Trophoblast cell (in vitro differentiated cells and primary cell): ENCODE measurements around the gene CYTH3.

Source experiments
- DNase-seq, 2 donors: peaks; one replicate each; pipeline ENCODE4 v3.0.0-alpha.2; 2016
- H2AFZ ChIP-seq: 2 replicates; pipeline ENCODE4 v1.6.1; 2013; ENCODE audit warnings: low read length, moderate library complexity, mild to moderate bottlenecking; ENCODE audit not compliant: insufficient read depth, poor library complexity
- H2AK5ac ChIP-seq: 2 replicates; pipeline ENCODE4 v1.6.1; 2013; ENCODE audit warnings: mild to moderate bottlenecking, low read length
- H2BK120ac ChIP-seq: 2 replicates; pipeline ENCODE4 v1.6.1; 2013; ENCODE audit warnings: low read length, mild to moderate bottlenecking, moderate library complexity; ENCODE audit not compliant: insufficient read depth, poor library complexity
- H2BK12ac ChIP-seq: 2 replicates; pipeline ENCODE4 v1.6.1; 2013; ENCODE audit warnings: mild to moderate bottlenecking, low read length, moderate library complexity
- H2BK5ac ChIP-seq: 2 replicates; pipeline ENCODE4 v1.6.1; 2013; ENCODE audit warnings: low read length, low read depth, moderate library complexity, mild to moderate bottlenecking; ENCODE audit not compliant: poor library complexity
- H3K14ac ChIP-seq: 2 replicates; pipeline ENCODE4 v1.6.1; 2013; ENCODE audit warnings: mild to moderate bottlenecking, low read length
- H3K18ac ChIP-seq: 2 replicates; pipeline ENCODE4 v1.6.1; 2013; ENCODE audit warnings: mild to moderate bottlenecking, low read length
- H3K23ac ChIP-seq: 2 replicates; pipeline ENCODE4 v1.6.1; 2013; ENCODE audit warnings: low read length
- H3K27ac ChIP-seq: 2 replicates; pipeline ENCODE4 v1.5.1; 2013; ENCODE audit warnings: low read depth, mild to moderate bottlenecking, inconsistent platforms, low read length, moderate library complexity
- H3K27me3 ChIP-seq: 2 replicates; pipeline ENCODE4 v1.6.1; 2013; ENCODE audit warnings: inconsistent platforms, mild to moderate bottlenecking, low read length, moderate library complexity; ENCODE audit not compliant: insufficient read depth
- H3K36me3 ChIP-seq, 2 experiments: 1 replicate in 1 of 2; 2 replicates in 1 of 2; pipeline ENCODE4 v1.6.1; 2013; ENCODE audit warnings: low read length in 2 of 2, mild to moderate bottlenecking in 2 of 2, moderate library complexity in 1 of 2; ENCODE audit not compliant: insufficient read depth in 2 of 2, control insufficient read depth in 1 of 2
- H3K4ac ChIP-seq: 2 replicates; pipeline ENCODE4 v1.6.1; 2013; ENCODE audit warnings: low read depth, mild to moderate bottlenecking, low read length, moderate library complexity
- H3K4me1 ChIP-seq, 2 experiments: 1 replicate in 1 of 2; 2 replicates in 1 of 2; pipeline ENCODE4 v1.6.1; 2013; ENCODE audit warnings: low read length in 2 of 2, mild to moderate bottlenecking in 2 of 2, moderate library complexity in 1 of 2; ENCODE audit not compliant: insufficient read depth in 2 of 2, control insufficient read depth in 1 of 2
- H3K4me2 ChIP-seq: 2 replicates; pipeline ENCODE4 v1.6.1; 2013; ENCODE audit warnings: inconsistent platforms, mild to moderate bottlenecking, low read length, moderate library complexity
- H3K4me3 ChIP-seq: 2 replicates; pipeline ENCODE4 v1.5.1; 2013; ENCODE audit warnings: mild to moderate bottlenecking, low read depth, low read length, inconsistent platforms
- H3K79me1 ChIP-seq: one replicate; pipeline ENCODE4 v1.6.1; 2013; ENCODE audit warnings: low read length
- H3K79me2 ChIP-seq: 2 replicates; pipeline ENCODE4 v1.6.1; 2013; ENCODE audit warnings: low read length, mild to moderate bottlenecking; ENCODE audit not compliant: control insufficient read depth, insufficient read depth, poor library complexity
- H3K9ac ChIP-seq: 2 replicates; pipeline ENCODE4 v1.6.1; 2013; ENCODE audit warnings: mild to moderate bottlenecking, low read length
- H3K9me3 ChIP-seq: 2 replicates; pipeline ENCODE4 v1.6.1; 2013; ENCODE audit warnings: low read depth, mild to moderate bottlenecking, control low read depth, inconsistent platforms, low read length; ENCODE audit not compliant: insufficient read depth
- H4K12ac ChIP-seq: 2 replicates; pipeline ENCODE4 v1.6.1; 2013; ENCODE audit warnings: low read depth, mild to moderate bottlenecking, low read length, moderate library complexity
- H4K8ac ChIP-seq: 2 replicates; pipeline ENCODE4 v1.6.1; 2013; ENCODE audit warnings: low read depth, mild to moderate bottlenecking, low read length, moderate library complexity
- H4K91ac ChIP-seq: one replicate; pipeline ENCODE4 v1.6.1; 2013; ENCODE audit warnings: low read depth, mild to moderate bottlenecking, low read length, moderate library complexity
- WGBS: extraction: QIAGEN DNeasy Blood & Tissue Kit; methylation state at CpG from one replicate; pipeline ENCODE4 v1.1.7; 2013; ENCODE audit warnings: missing lambda C conversion rate; ENCODE audit not compliant: insufficient read length, insufficient coverage; ENCODE audit errors: extremely low coverage; 5-methylcytosine and 5-hydroxymethylcytosine counted together

The CYTH3 gene

DNA sequence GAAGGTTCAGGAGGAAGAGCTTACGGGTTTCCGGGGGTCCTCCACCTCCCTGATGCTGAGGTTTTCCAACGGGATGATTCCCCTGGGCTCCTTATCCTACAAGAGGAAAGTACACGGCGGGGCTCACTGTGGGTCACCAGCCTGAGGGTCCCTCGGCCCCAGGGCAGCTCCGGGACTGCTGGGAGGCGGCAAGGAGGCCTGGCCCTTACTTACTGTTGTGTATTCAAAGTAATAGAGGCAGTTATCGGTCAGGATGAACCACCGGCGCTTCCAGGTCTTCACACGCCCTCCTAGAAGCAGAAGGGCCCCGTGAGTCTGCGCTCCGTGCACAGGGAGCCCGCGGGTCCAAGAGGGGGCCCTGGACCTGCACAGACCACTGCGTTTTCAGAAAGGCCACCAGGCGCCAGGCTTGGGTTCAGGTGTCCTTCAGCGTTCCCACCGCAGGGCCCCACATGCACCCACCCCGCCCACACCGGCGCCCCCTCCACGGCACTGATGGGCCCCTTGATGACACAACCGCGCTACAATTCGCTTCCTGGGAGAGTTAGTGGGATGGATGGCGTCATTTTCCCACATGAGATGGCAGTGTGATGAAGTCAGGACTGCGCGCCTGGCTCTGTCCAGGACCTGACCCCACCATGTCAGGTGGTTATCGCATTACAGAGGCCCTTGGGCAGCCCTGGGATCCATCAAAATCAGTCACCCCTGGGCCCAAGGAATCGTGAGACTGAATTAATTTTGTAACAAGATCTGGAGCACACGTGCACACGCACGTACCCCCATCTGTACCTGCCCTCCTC, 106.7 kb downstream of the CYTH3 start:
- H3K4me2 ChIP-seq, result no peak overlapping the region
- H4K8ac ChIP-seq, result no peak overlapping the region
- H3K36me3 ChIP-seq, result peaks cover 42 to 48% of the 10 kb centered on the region in 2 experiments
- no peak overlapping the region for H3K4ac ChIP-seq
- H3K79me1 ChIP-seq, result no peaks in the 10 kb centered on the region
- WGBS, result no CpG with 5 or more reads among the region's 36 CpGs
- no peak overlapping the region for H2BK12ac ChIP-seq
- H3K9me3 ChIP-seq, result peaks cover 2% of the 10 kb centered on the region
- H3K27me3 ChIP-seq, result no peaks in the 10 kb centered on the region
- no peak for DNase-seq
- peaks cover 0 to 3% of the 10 kb centered on the region in 2 experiments for H3K4me1 ChIP-seq
- no peaks in the 10 kb centered on the region for H3K79me2 ChIP-seq
- H3K23ac ChIP-seq, result no peak overlapping the region
- H3K4me3 ChIP-seq, result no peak overlapping the region
- no peak overlapping the region for H3K18ac ChIP-seq
- no peak overlapping the region for H2AK5ac ChIP-seq
- H3K27ac ChIP-seq, result no peak overlapping the region
- no peak overlapping the region for H3K14ac ChIP-seq
- no peak overlapping the region for H4K91ac ChIP-seq
- no peak overlapping the region for H3K9ac ChIP-seq
- H2AFZ ChIP-seq, result no peak overlapping the region
- H4K12ac ChIP-seq, result no peak overlapping the region
- H2BK5ac ChIP-seq, result no peak overlapping the region
- H2BK120ac ChIP-seq, result no peak overlapping the region

DNA sequence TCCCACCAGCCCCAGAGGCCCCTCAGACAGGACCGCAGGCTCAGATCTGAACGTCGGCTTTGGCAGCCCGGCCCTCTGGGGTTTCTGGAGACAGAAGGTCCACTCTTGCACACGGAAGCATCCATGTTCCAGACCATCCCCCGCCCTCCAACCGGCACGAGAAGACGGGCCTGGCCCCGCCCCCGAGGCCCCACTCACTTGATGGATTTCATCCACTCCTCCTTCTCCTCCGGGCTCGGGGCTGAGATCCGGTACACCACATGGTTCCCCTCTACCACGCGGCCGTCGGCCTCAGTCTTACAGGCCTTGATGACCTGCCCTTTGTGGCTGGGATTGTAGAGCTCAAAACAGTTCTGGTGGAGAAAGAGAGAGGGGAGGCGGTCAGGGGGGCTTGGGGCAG, 107.3 kb downstream of the CYTH3 start:
- Histone ChIP-seq H3K4me1 (peaks cover 0 to 3% of the 10 kb centered on the region in 2 experiments), H3K14ac (no peak overlapping the region), H3K4ac (no peak overlapping the region), H3K27me3 (no peaks in the 10 kb centered on the region), H2BK5ac (no peak overlapping the region), H4K12ac (no peak overlapping the region), H2BK120ac (no peak overlapping the region), H3K36me3 (peaks cover 36 to 42% of the 10 kb centered on the region in 2 experiments), H3K23ac (no peak overlapping the region), H2BK12ac (no peak overlapping the region), H3K4me2 (no peak overlapping the region), H4K91ac (no peak overlapping the region), H3K9me3 (peaks cover 2% of the 10 kb centered on the region), H4K8ac (no peak overlapping the region), H3K9ac (no peak overlapping the region), H3K79me1 (no peaks in the 10 kb centered on the region), H3K4me3 (no peak overlapping the region), H2AK5ac (no peak overlapping the region), H3K27ac (no peak overlapping the region), H2AFZ (no peak overlapping the region), H3K18ac (no peak overlapping the region), H3K79me2 (no peaks in the 10 kb centered on the region)
- DNase-seq, result no peak
- no CpG with 5 or more reads among the region's 19 CpGs for WGBS

DNA sequence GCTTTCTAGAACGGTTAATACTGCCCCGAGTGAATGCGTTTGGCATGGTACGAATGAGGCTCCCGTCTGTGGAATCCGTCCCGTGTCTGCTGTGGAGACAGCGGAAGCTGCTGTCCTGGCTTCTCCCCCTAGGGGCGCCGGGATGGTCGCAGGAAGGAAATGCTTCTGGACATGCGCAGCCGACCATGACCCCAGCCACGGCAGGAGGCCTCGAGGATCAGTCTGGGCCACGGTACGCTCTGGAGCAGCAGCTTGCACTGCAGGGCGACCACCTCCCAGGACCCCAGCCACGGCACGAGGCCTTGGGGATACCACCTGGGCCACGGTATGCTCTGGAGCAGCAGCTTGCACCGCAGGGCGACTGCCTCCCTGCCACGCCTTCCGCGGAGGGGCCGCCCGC, 107.9 kb downstream of the CYTH3 start:
- no peak overlapping the region for H3K9ac ChIP-seq
- no peak overlapping the region for H3K23ac ChIP-seq
- no CpG with 5 or more reads among the region's 28 CpGs for WGBS
- no peak overlapping the region for H4K12ac ChIP-seq
- no peak overlapping the region for H2AK5ac ChIP-seq
- H3K18ac ChIP-seq, result no peak overlapping the region
- peaks cover 36 to 41% of the 10 kb centered on the region in 2 experiments for H3K36me3 ChIP-seq
- H3K79me1 ChIP-seq, result no peaks in the 10 kb centered on the region
- H3K4me3 ChIP-seq, result no peak overlapping the region
- no peak overlapping the region for H3K4ac ChIP-seq
- H3K14ac ChIP-seq, result no peak overlapping the region
- no peak overlapping the region for H2BK120ac ChIP-seq
- peaks cover 0 to 3% of the 10 kb centered on the region in 2 experiments for H3K4me1 ChIP-seq
- no peak overlapping the region for H4K8ac ChIP-seq
- no peaks in the 10 kb centered on the region for H3K27me3 ChIP-seq
- H3K9me3 ChIP-seq, result peaks cover 2% of the 10 kb centered on the region
- DNase-seq, result no peak
- no peaks in the 10 kb centered on the region for H3K79me2 ChIP-seq
- no peak overlapping the region for H2BK12ac ChIP-seq
- no peak overlapping the region for H2BK5ac ChIP-seq
- H2AFZ ChIP-seq, result no peak overlapping the region
- H4K91ac ChIP-seq, result no peak overlapping the region
- H3K27ac ChIP-seq, result no peak overlapping the region
- H3K4me2 ChIP-seq, result no peak overlapping the region

DNA sequence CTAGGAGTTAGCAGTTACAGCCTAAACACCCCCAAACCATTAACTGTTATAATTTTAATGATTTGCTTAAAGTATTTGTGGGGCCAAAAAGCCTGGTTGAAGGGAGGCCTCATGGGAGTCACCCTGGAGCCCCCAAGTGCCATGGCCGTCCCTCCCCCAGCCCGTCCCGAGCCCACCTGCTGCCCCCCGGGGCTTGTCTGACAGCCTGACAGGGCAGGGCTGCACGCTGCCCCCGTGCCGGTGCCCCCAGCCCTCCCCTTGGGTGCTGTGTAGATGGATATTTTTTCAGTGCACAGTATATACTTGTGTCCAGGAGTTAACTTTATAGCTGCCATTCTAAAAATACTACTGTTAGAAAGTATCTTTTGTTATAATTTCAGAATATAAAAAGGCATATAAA, 108.4 kb downstream of the CYTH3 start:
- no peak overlapping the region for H3K18ac ChIP-seq
- H3K27ac ChIP-seq, result no peak overlapping the region
- H4K12ac ChIP-seq, result no peak overlapping the region
- no peak overlapping the region for H2AFZ ChIP-seq
- no peak overlapping the region for H3K23ac ChIP-seq
- no peak for DNase-seq
- no peak overlapping the region for H4K8ac ChIP-seq
- H3K27me3 ChIP-seq, result no peaks in the 10 kb centered on the region
- H2AK5ac ChIP-seq, result no peak overlapping the region
- H3K79me2 ChIP-seq, result no peaks in the 10 kb centered on the region
- H2BK5ac ChIP-seq, result no peak overlapping the region
- no peak overlapping the region for H3K4me2 ChIP-seq
- no peak overlapping the region for H2BK120ac ChIP-seq
- WGBS, result no CpG with 5 or more reads among the region's 7 CpGs
- no peak overlapping the region for H3K14ac ChIP-seq
- no peak overlapping the region for H3K4me3 ChIP-seq
- no peak overlapping the region for H4K91ac ChIP-seq
- no peak overlapping the region for H2BK12ac ChIP-seq
- peaks cover 2% of the 10 kb centered on the region for H3K9me3 ChIP-seq
- peaks cover 0 to 3% of the 10 kb centered on the region in 2 experiments for H3K4me1 ChIP-seq
- H3K9ac ChIP-seq, result no peak overlapping the region
- H3K36me3 ChIP-seq, result peaks cover 40 to 44% of the 10 kb centered on the region in 2 experiments
- H3K79me1 ChIP-seq, result no peaks in the 10 kb centered on the region
- H3K4ac ChIP-seq, result no peak overlapping the region
